Neural progenitor cell (in vitro differentiated cells): ENCODE measurements around the gene CHRNG.

Experiments
- EZH2 ChIP-seq: fragments of 200-600 bp; sonication (generic); IDR thresholded peaks from 2 replicates; pipeline ENCODE4 v1.6.1; 2017; ENCODE audit warnings: antibody characterized with exemption, mild to moderate bottlenecking, moderate library complexity
- TF ChIP-seq, protein P1 (sequence below): fragments of 200-600 bp; sonication (generic); IDR thresholded peaks from 2 replicates; pipeline ENCODE4 v1.5.1; 2017; ENCODE audit warnings: antibody characterized with exemption, mild to moderate bottlenecking

- TF ChIP-seq, protein P1, sequence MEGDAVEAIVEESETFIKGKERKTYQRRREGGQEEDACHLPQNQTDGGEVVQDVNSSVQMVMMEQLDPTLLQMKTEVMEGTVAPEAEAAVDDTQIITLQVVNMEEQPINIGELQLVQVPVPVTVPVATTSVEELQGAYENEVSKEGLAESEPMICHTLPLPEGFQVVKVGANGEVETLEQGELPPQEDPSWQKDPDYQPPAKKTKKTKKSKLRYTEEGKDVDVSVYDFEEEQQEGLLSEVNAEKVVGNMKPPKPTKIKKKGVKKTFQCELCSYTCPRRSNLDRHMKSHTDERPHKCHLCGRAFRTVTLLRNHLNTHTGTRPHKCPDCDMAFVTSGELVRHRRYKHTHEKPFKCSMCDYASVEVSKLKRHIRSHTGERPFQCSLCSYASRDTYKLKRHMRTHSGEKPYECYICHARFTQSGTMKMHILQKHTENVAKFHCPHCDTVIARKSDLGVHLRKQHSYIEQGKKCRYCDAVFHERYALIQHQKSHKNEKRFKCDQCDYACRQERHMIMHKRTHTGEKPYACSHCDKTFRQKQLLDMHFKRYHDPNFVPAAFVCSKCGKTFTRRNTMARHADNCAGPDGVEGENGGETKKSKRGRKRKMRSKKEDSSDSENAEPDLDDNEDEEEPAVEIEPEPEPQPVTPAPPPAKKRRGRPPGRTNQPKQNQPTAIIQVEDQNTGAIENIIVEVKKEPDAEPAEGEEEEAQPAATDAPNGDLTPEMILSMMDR, result no peak
- no peak for TF ChIP-seq EZH2
Measured at GRCh38 chr2:232518844-232519243, 20.6 kb upstream of the CHRNG start.
